ENCODE results near the gene ATOX1. TPM values are rescaled to one million over a fixed set of nuclear protein-coding genes. Genes with fewer than 3 reads are reported as not detected.
A peak's percentile ranks its signal among the peaks of the same experiment; 100 is the strongest.

Gene ATOX1
- total and polyA plus RNA-seq, 2 of the 13 experiments (the other 11 are each of a cell fraction or from before 2014, with no cell fraction given): 62.4 to 124 TPM

DNA sequence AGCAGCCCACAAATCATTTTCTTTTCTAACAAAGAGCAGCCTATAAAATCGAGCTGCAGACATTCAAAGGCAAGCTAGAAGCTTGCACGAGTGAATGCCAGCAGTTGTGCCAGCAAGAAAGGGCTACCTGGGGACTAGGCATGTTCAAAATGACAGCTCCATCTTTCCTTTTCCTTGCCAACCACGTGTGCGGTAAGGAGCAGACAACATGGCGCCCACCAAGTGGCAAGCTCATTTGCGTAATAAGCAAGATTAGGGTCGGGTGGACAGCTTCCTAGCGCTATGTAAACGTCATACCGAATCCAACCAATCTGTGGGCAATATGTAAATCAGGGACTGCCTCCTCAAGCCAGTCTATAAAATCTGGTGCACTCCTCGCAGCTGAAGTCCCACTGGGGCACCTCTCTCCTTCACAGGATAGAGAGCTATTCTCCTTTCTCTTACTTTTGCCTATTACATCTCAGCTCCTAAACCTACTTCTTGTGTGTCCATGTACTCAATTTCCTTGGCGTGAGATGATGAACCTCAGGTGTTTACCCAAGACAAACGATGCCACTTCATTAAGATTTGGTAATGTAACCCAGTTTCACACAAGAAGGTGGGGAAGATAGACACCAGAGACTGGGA lies 49.2 kb downstream of the ATOX1 start (continued):
- TF ChIP-seq, protein P1, sequence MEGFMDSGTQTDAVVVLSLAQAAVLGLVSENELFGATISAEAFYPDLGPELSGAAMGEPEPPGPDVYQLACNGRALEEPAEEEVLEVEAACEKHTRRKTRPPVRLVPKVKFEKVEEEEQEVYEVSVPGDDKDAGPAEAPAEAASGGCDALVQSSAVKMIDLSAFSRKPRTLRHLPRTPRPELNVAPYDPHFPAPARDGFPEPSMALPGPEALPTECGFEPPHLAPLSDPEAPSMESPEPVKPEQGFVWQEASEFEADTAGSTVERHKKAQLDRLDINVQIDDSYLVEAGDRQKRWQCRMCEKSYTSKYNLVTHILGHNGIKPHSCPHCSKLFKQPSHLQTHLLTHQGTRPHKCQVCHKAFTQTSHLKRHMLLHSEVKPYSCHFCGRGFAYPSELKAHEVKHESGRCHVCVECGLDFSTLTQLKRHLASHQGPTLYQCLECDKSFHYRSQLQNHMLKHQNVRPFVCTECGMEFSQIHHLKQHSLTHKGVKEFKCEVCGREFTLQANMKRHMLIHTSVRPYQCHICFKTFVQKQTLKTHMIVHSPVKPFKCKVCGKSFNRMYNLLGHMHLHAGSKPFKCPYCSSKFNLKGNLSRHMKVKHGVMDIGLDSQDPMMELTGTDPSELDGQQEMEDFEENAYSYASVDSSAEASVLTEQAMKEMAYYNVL (CRISPR knock-in tag; IDR thresholded peaks at IDR 0.05; ENCODE audit: borderline replicate concordance): no peak
- TF ChIP-seq, protein P2, sequence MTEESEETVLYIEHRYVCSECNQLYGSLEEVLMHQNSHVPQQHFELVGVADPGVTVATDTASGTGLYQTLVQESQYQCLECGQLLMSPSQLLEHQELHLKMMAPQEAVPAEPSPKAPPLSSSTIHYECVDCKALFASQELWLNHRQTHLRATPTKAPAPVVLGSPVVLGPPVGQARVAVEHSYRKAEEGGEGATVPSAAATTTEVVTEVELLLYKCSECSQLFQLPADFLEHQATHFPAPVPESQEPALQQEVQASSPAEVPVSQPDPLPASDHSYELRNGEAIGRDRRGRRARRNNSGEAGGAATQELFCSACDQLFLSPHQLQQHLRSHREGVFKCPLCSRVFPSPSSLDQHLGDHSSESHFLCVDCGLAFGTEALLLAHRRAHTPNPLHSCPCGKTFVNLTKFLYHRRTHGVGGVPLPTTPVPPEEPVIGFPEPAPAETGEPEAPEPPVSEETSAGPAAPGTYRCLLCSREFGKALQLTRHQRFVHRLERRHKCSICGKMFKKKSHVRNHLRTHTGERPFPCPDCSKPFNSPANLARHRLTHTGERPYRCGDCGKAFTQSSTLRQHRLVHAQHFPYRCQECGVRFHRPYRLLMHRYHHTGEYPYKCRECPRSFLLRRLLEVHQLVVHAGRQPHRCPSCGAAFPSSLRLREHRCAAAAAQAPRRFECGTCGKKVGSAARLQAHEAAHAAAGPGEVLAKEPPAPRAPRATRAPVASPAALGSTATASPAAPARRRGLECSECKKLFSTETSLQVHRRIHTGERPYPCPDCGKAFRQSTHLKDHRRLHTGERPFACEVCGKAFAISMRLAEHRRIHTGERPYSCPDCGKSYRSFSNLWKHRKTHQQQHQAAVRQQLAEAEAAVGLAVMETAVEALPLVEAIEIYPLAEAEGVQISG (CRISPR knock-in tag; IDR thresholded peaks at IDR 0.05): no peak
- TF ChIP-seq SSRP1 (CRISPR knock-in tag; IDR thresholded peaks at IDR 0.05): no peak
- no peak for TF ChIP-seq ZNF367 (CRISPR knock-in tag; IDR thresholded peaks at IDR 0.05; ENCODE audit: borderline replicate concordance)

DNA sequence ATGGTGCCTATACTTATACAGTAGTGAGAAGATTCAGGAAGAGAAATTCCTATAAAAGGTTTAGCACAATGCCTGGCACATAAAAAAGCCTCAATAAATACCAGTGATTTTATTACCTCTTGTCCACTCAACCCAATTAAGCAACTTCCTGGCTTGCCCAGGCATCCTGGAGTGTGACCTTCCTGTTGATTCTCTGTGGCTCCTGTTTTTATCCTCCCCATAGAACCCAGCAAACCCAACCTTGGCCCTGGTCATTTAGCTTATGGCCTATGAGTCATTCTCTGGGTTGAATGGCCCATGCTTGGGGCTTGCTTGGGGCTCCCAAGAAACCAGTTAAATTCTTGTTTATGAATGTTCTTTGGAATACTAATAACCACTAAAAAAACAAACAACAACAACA lies 50.3 kb downstream of the ATOX1 start:
- no peak overlapping the region for H3K27ac ChIP-seq (ENCODE audit: extremely low read length, insufficient read depth, low read length)
- no peak overlapping the region for H3K9ac ChIP-seq (ENCODE audit: insufficient read depth, low read depth, low read length)
- DNase-seq (ENCODE audit: low spot score) (peak; percentile 25), ATAC-seq (peak; percentile 60; the same call in 2 of the 3 replicates), FAIRE-seq (no peak)
- no peaks in the 10 kb centered on the region; a peak in 1 of 5 replicates for H3K27me3 ChIP-seq (ENCODE audit: control insufficient read depth in 1 of 2, insufficient read depth in 2 of 2, low read length in 2 of 2)
- peaks cover 35% of the 10 kb centered on the region for H3K4me1 ChIP-seq (ENCODE audit: insufficient read depth, low read length)
- H4K20me1 ChIP-seq (ENCODE audit: insufficient read depth, low read length): no peaks in the 10 kb centered on the region
- H3K4me3 ChIP-seq (replicated peaks in 1 of 3; ENCODE audit: insufficient read depth in 1 of 3, low read depth in 2 of 3, low read length in 3 of 3): no peak overlapping the region
- in situ Hi-C loops (cut with HindIII; ENCODE audit: extremely low pct_ligation_motif_present, low pct_unique_long_range_greater_than_20kb): no loop called here
- no peak overlapping the region for H2AFZ ChIP-seq (ENCODE audit: low read length)
- H3K9me3 ChIP-seq (ENCODE audit: low read length): no peaks in the 10 kb centered on the region
- H3K4me2 ChIP-seq (ENCODE audit: low read depth, low read length): no peak overlapping the region
- ChIA-PET POLR2A (no interaction called here), CTCF (ENCODE audit: low intra/inter-chr PET ratio, low total read pairs) (no interaction called here)
- no peaks in the 10 kb centered on the region for H3K79me2 ChIP-seq (ENCODE audit: insufficient read depth, low read length)
- BruUV-seq (replicated peaks): no TSS peak
- intact Hi-C loops (cut with micrococcal nuclease; ENCODE audit: unreplicated experiment): no loop called here
- H3K36me3 ChIP-seq (replicated peaks in 1 of 2; ENCODE audit: control insufficient read depth in 1 of 2, insufficient read depth in 2 of 2, low read length in 2 of 2): no peaks in the 10 kb centered on the region
- TF ChIP-seq PLRG1 (conservative IDR thresholded peaks at IDR 0.05) (no peak), FOSL2 (CRISPR knock-in tag; IDR thresholded peaks at IDR 0.05) (peak; percentile 72), ELF3 (CRISPR knock-in tag; IDR thresholded peaks at IDR 0.05) (peak; percentile 30; the same call in 1 of the 2 replicates), ZNF569 (CRISPR knock-in tag; IDR thresholded peaks at IDR 0.05; ENCODE audit: borderline replicate concordance) (no peak), ZNF3 (CRISPR knock-in tag; IDR thresholded peaks at IDR 0.05) (no peak), ZNF224 (CRISPR knock-in tag; IDR thresholded peaks at IDR 0.05) (no peak), ZNF451 (CRISPR knock-in tag; IDR thresholded peaks at IDR 0.05) (no peak)
- TF ChIP-seq, protein P3, sequence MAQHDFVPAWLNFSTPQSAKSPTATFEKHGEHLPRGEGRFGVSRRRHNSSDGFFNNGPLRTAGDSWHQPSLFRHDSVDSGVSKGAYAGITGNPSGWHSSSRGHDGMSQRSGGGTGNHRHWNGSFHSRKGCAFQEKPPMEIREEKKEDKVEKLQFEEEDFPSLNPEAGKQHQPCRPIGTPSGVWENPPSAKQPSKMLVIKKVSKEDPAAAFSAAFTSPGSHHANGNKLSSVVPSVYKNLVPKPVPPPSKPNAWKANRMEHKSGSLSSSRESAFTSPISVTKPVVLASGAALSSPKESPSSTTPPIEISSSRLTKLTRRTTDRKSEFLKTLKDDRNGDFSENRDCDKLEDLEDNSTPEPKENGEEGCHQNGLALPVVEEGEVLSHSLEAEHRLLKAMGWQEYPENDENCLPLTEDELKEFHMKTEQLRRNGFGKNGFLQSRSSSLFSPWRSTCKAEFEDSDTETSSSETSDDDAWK (CRISPR knock-in tag; IDR thresholded peaks at IDR 0.05): no peak
- TF ChIP-seq, protein P4, sequence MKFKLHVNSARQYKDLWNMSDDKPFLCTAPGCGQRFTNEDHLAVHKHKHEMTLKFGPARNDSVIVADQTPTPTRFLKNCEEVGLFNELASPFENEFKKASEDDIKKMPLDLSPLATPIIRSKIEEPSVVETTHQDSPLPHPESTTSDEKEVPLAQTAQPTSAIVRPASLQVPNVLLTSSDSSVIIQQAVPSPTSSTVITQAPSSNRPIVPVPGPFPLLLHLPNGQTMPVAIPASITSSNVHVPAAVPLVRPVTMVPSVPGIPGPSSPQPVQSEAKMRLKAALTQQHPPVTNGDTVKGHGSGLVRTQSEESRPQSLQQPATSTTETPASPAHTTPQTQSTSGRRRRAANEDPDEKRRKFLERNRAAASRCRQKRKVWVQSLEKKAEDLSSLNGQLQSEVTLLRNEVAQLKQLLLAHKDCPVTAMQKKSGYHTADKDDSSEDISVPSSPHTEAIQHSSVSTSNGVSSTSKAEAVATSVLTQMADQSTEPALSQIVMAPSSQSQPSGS (CRISPR knock-in tag; IDR thresholded peaks at IDR 0.05): no peak
- TF ChIP-seq, protein P5, sequence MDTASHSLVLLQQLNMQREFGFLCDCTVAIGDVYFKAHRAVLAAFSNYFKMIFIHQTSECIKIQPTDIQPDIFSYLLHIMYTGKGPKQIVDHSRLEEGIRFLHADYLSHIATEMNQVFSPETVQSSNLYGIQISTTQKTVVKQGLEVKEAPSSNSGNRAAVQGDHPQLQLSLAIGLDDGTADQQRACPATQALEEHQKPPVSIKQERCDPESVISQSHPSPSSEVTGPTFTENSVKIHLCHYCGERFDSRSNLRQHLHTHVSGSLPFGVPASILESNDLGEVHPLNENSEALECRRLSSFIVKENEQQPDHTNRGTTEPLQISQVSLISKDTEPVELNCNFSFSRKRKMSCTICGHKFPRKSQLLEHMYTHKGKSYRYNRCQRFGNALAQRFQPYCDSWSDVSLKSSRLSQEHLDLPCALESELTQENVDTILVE (CRISPR knock-in tag; IDR thresholded peaks at IDR 0.05): no peak

Data from HepG2 (cell line).